IMR-90 (cell line): ENCODE measurements around the gene C9orf43. TPM values are rescaled to one million over a fixed set of nuclear protein-coding genes. Genes with fewer than 3 reads are reported as not detected.

Source experiments
- ATAC-seq: fragments of 200-7000 bp; cut with Tn5 transposase; 2 replicates; pipeline ENCODE4 v1.9.1; 2020; ENCODE audit warnings: low read depth, mild to moderate bottlenecking, moderate library complexity
- BruUV-seq: library from RNA; stranded (reverse); fragments of 400-500 nt; replicated peaks from 2 replicates; lab custom pipeline; 2021; lab: Mats Ljungman, UMichigan
- CTCF ChIA-PET: fragments of 300-600 bp; formaldehyde crosslinking; extraction: SDS; loops from one replicate; lab custom pipeline; 2021; ENCODE audit warnings: antibody characterized with exemption; lab: Yijun Ruan, JAX
- POLR2A ChIA-PET: fragments of 300-600 bp; sonication (Branson Sonifier 250); formaldehyde crosslinking; loops from one replicate; lab custom pipeline; 2022; ENCODE audit warnings: antibody characterized with exemption; ENCODE audit not compliant: unreplicated experiment; lab: Charles Lee
- DNase-seq: peaks from one replicate; pipeline ENCODE4 v3.0.0; 2013
- H2AFZ ChIP-seq: replicated peaks from 2 replicates; pipeline ENCODE3; 2013; ENCODE audit warnings: low read length, mild to moderate bottlenecking; ENCODE audit not compliant: poor library complexity
- H2AK5ac ChIP-seq: 2 replicates; pipeline ENCODE4 v1.6.1; 2013; ENCODE audit warnings: low read depth, low read length, inconsistent platforms
- H2AK9ac ChIP-seq: replicated peaks from 2 replicates; pipeline ENCODE3; 2013; ENCODE audit warnings: mild to moderate bottlenecking, low read depth, low read length, moderate library complexity; ENCODE audit not compliant: poor library complexity
- H2BK120ac ChIP-seq: 2 replicates; pipeline ENCODE4 v1.6.1; 2013; ENCODE audit warnings: low read depth, low read length, inconsistent platforms
- H2BK15ac ChIP-seq: 3 replicates; pipeline ENCODE4 v1.6.1; 2013; ENCODE audit warnings: low read depth, low read length, inconsistent platforms
- H2BK20ac ChIP-seq: 2 replicates; pipeline ENCODE4 v1.6.1; 2013; ENCODE audit warnings: low read depth, mild to moderate bottlenecking, inconsistent platforms, low read length, moderate library complexity
- H2BK5ac ChIP-seq: 2 replicates; pipeline ENCODE4 v1.6.1; 2013; ENCODE audit warnings: mild to moderate bottlenecking, low read depth, low read length, inconsistent platforms; ENCODE audit not compliant: poor library complexity, severe bottlenecking
- H3K14ac ChIP-seq: replicated peaks from 2 replicates; pipeline ENCODE4 v1.6.1; 2013; ENCODE audit warnings: low read depth, low read length, inconsistent platforms
- H3K18ac ChIP-seq: 2 replicates; pipeline ENCODE4 v1.6.1; 2013; ENCODE audit warnings: low read depth, low read length, control low read depth
- H3K23ac ChIP-seq: 2 replicates; pipeline ENCODE4 v1.6.1; 2013; ENCODE audit warnings: low read depth, low read length, inconsistent platforms
- H3K27ac ChIP-seq: 2 replicates; pipeline ENCODE4 v1.5.1; 2013; ENCODE audit warnings: mild to moderate bottlenecking, control low read depth, low read length; ENCODE audit not compliant: insufficient read depth
- H3K27me3 ChIP-seq: 2 replicates; pipeline ENCODE4 v1.6.1; 2013; ENCODE audit warnings: low read length; ENCODE audit not compliant: control insufficient read depth, insufficient read depth
- H3K36me3 ChIP-seq: 2 replicates; pipeline ENCODE4 v1.6.1; 2013; ENCODE audit warnings: low read length, mixed read lengths; ENCODE audit not compliant: control insufficient read depth, insufficient read depth
- H3K4ac ChIP-seq: 2 replicates; pipeline ENCODE4 v1.6.1; 2013; ENCODE audit warnings: low read depth, low read length, inconsistent platforms
- H3K4me1 ChIP-seq: 2 replicates; pipeline ENCODE4 v1.6.1; 2013; ENCODE audit warnings: low read length, mixed read lengths; ENCODE audit not compliant: control insufficient read depth, insufficient read depth
- H3K4me2 ChIP-seq: 2 replicates; pipeline ENCODE4 v1.6.1; 2013; ENCODE audit warnings: low read depth, mild to moderate bottlenecking, control low read depth, low read length, moderate library complexity
- H3K4me3 ChIP-seq: 2 replicates; pipeline ENCODE4 v1.5.1; 2013; ENCODE audit warnings: low read depth, mild to moderate bottlenecking, control low read depth, low read length, moderate library complexity; ENCODE audit not compliant: insufficient read depth
- H3K56ac ChIP-seq: 2 replicates; pipeline ENCODE4 v1.6.1; 2013; ENCODE audit warnings: low read length, inconsistent platforms; ENCODE audit not compliant: insufficient read depth; ENCODE audit errors: extremely low read depth
- H3K79me1 ChIP-seq, 2 experiments: 2 replicates each; pipeline ENCODE4 v1.6.1; 2013; ENCODE audit warnings: low read length in 2 of 2, inconsistent platforms in 1 of 2, low read depth in 1 of 2
- H3K9ac ChIP-seq: 2 replicates; pipeline ENCODE4 v1.6.1; 2013; ENCODE audit warnings: low read depth, low read length, control low read depth
- H3K9me1 ChIP-seq: 2 replicates; pipeline ENCODE4 v1.6.1; 2013; ENCODE audit warnings: low read length, inconsistent platforms; ENCODE audit not compliant: insufficient read depth
- H3K9me3 ChIP-seq: 2 replicates; pipeline ENCODE4 v1.6.1; 2013; ENCODE audit warnings: low read length; ENCODE audit not compliant: control insufficient read depth, insufficient read depth
- H4K20me1 ChIP-seq: 2 replicates; pipeline ENCODE4 v1.6.1; 2013; ENCODE audit warnings: low read length, inconsistent platforms; ENCODE audit not compliant: insufficient read depth
- H4K5ac ChIP-seq: 2 replicates; pipeline ENCODE4 v1.6.1; 2013; ENCODE audit warnings: mild to moderate bottlenecking, low read depth, low read length, control low read depth
- H4K8ac ChIP-seq, 2 experiments: 2 replicates each; pipeline ENCODE4 v1.6.1; 2013; ENCODE audit warnings: low read depth in 2 of 2, low read length in 2 of 2, control low read depth in 1 of 2, inconsistent platforms in 1 of 2
- H4K91ac ChIP-seq: 2 replicates; pipeline ENCODE4 v1.6.1; 2013; ENCODE audit warnings: low read depth, low read length, inconsistent platforms; ENCODE audit not compliant: insufficient read depth
- BHLHE40 ChIP-seq: fragments of 150-350 bp; IDR thresholded peaks from 2 replicates; pipeline ENCODE4 v1.6.1; 2016; ENCODE audit warnings: mild to moderate bottlenecking, low read depth, low read length
- CHD1 ChIP-seq: IDR thresholded peaks from 2 replicates; pipeline ENCODE4 v1.6.1; 2012; ENCODE audit warnings: low read depth, low read length, improper control_type of control experiment
- CTCF ChIP-seq: conservative IDR thresholded peaks from 2 replicates; pipeline ENCODE4 v1.5.1; 2012; ENCODE audit warnings: mild to moderate bottlenecking, low read depth, low read length, improper control_type of control experiment
- MAFK ChIP-seq: IDR thresholded peaks from 2 replicates; pipeline ENCODE4 v1.6.1; 2012; ENCODE audit warnings: low read depth, low read length, improper control_type of control experiment
- MXI1 ChIP-seq: IDR thresholded peaks from 2 replicates; pipeline ENCODE4 v1.6.1; 2012; ENCODE audit warnings: low read depth, mild to moderate bottlenecking, low read length, moderate library complexity, borderline replicate concordance
- NFE2L2 ChIP-seq: fragments of 150-350 bp; IDR thresholded peaks from 2 replicates; pipeline ENCODE4 v1.6.1; 2016; ENCODE audit warnings: low read depth, mild to moderate bottlenecking, low read length
- RAD21 ChIP-seq: IDR thresholded peaks from 2 replicates; pipeline ENCODE4 v1.6.1; 2012; ENCODE audit warnings: low read length, improper control_type of control experiment
- RFX5 ChIP-seq: IDR thresholded peaks from 2 replicates; pipeline ENCODE4 v1.8.0; 2012; ENCODE audit warnings: low read depth, mild to moderate bottlenecking, low read length, moderate library complexity
- SMC3 ChIP-seq: fragments of 150-350 bp; IDR thresholded peaks from 2 replicates; pipeline ENCODE4 v1.6.1; 2016; ENCODE audit warnings: low read depth, mild to moderate bottlenecking, antibody characterized with exemption, low read length, moderate library complexity
- USF2 ChIP-seq: fragments of 150-350 bp; IDR thresholded peaks from 2 replicates; pipeline ENCODE4 v1.6.1; 2017; ENCODE audit warnings: mild to moderate bottlenecking, antibody characterized with exemption, low read length, low read depth
- WGBS, 2 experiments: methylation state at CpG; one replicate each; pipeline versions ENCODE4 v1.1.5 to v1.1.7; 2013; ENCODE audit warnings: missing lambda C conversion rate in 2 of 2; ENCODE audit not compliant: insufficient read length in 1 of 2; ENCODE audit errors: extremely low coverage in 2 of 2; 5-methylcytosine and 5-hydroxymethylcytosine counted together
- dilution Hi-C: fragments of 300-500 bp; cut with HindIII; formaldehyde crosslinking; loops from one replicate; pipeline ENCODE4 v1.14.3; 2018; ENCODE audit warnings: low sequenced_read_pairs; ENCODE audit not compliant: unreplicated experiment
- in situ Hi-C: fragments of 300-500 bp; cut with MboI; formaldehyde crosslinking; loops from 3 replicates; pipeline ENCODE4 v1.14.3; 2019; ENCODE audit warnings: low sequenced_read_pairs, inconsistent platforms, mixed read lengths
- intact Hi-C: fragments of 100-400 bp; cut with micrococcal nuclease; formaldehyde crosslinking; loops from 2 replicates; pipeline ENCODE4 v1.10.0; 2022
- polyA plus RNA-seq, 3 experiments: library from polyadenylated mRNA; depleted of rRNA; stranded (reverse); fragments of >200 nt; gene quantifications; 2 replicates each; pipeline ENCODE4 v1.2.3, GENCODE V29; 2012; ENCODE audit warnings: low replicate concordance in 1 of 3
- total RNA-seq: library from RNA; depleted of rRNA; stranded (reverse); fragments of >200 nt; gene quantifications from 2 replicates; pipeline ENCODE4 v1.2.3, GENCODE V29; 2012

The C9orf43 gene
- total and polyA plus RNA-seq, 2 of the 4 experiments (the other 2 are of a cell fraction) = 0.36 to 0.46 TPM

GRCh38 chr9:113368348-113368981 is 42.1 kb upstream of the C9orf43 start:
- CTCF ChIA-PET = no interaction called here
- H3K14ac ChIP-seq = no peak overlapping the region
- no peaks in the 10 kb centered on the region for H4K20me1 ChIP-seq
- no peak overlapping the region for H2AFZ ChIP-seq
- H3K4me3 ChIP-seq = no peak overlapping the region
- H4K8ac ChIP-seq = no peak overlapping the region
- dilution Hi-C loops = no loop called here
- H2BK15ac ChIP-seq = no peak overlapping the region
- no peak overlapping the region for H2AK9ac ChIP-seq
- H3K56ac ChIP-seq = no peak overlapping the region
- H2AK5ac ChIP-seq = no peak overlapping the region
- intact Hi-C loops = no loop called here
- no peak overlapping the region for H2BK120ac ChIP-seq
- no peak overlapping the region for H2BK5ac ChIP-seq
- no peak overlapping the region for H4K5ac ChIP-seq
- ATAC-seq (no peak), DNase-seq (no peak)
- no peak for TF ChIP-seq NFE2L2
- no peak for TF ChIP-seq BHLHE40
- TF ChIP-seq CHD1 = no peak
- TF ChIP-seq USF2 = no peak
- no peak for TF ChIP-seq RFX5
- TF ChIP-seq MXI1 = no peak
- TF ChIP-seq RAD21 = no peak
- no peak for TF ChIP-seq CTCF
- no peak for TF ChIP-seq SMC3
- no peak for TF ChIP-seq MAFK
- H3K4me2 ChIP-seq = no peak overlapping the region
- 100% methylated on average over 2 of the region's 5 CpGs; no CpG with 5 or more reads in 1 of the 2 experiments for WGBS, 2 experiments
- peaks cover 11% of the 10 kb centered on the region; the same call in 1 of the 2 replicates for H3K27me3 ChIP-seq
- in situ Hi-C loops = no loop called here
- H3K9me3 ChIP-seq = no peaks in the 10 kb centered on the region
- H3K4ac ChIP-seq = no peak overlapping the region
- H3K27ac ChIP-seq = no peak overlapping the region
- H3K9ac ChIP-seq = no peak overlapping the region
- POLR2A ChIA-PET = no interaction called here
- H3K36me3 ChIP-seq = peaks cover 3% of the 10 kb centered on the region; the same call in 1 of the 2 replicates
- no peak overlapping the region for H3K18ac ChIP-seq
- H3K79me1 ChIP-seq = no peaks in the 10 kb centered on the region
- no peak overlapping the region for H2BK20ac ChIP-seq
- no peaks in the 10 kb centered on the region for H3K4me1 ChIP-seq
- H4K91ac ChIP-seq = no peak overlapping the region
- no peaks in the 10 kb centered on the region for H3K9me1 ChIP-seq
- BruUV-seq = no TSS peak
- no peak overlapping the region for H3K23ac ChIP-seq
